Left renal pelvis (tissue), 4 donors: ENCODE data around the gene PPM1M. TPM values are rescaled to one million over a fixed set of nuclear protein-coding genes. Genes with fewer than 3 reads are reported as not detected.

Experiments used
- DNase-seq, 4 donors: peaks; one replicate each; pipeline ENCODE4 v3.0.0-alpha.2; 2013; ENCODE audit warnings: low read depth in 4 of 4, low spot score in 3 of 4
- polyA plus RNA-seq, 4 donors: library from polyadenylated mRNA; unstranded; fragments of 120-200 nt; gene quantifications; one replicate each; pipeline ENCODE4 v1.2.1, GENCODE V29; 2013; ENCODE audit not compliant: insufficient read length in 4 of 4

Gene PPM1M
- polyA plus RNA-seq, 4 donors = 18.4 to 33.8 (median 21.1) TPM

- no peak for DNase-seq
These were observed 1.5 kb upstream of the PPM1M start for GRCh38 chr3:52243791-52244628.

GRCh38 chr3:52246264-52246620 lies 683 bp downstream of the PPM1M start:
- DNase-seq = no peak

GRCh38 chr3:52246728-52247408 lies 1.3 kb downstream of the PPM1M start:
- no peak for DNase-seq

- DNase-seq = no peak
These were observed 2.0 kb downstream of the PPM1M start for GRCh38 chr3:52247409-52248164.

- DNase-seq = no peak
These were observed 2.6 kb downstream of the PPM1M start for GRCh38 chr3:52248165-52248541.

GRCh38 chr3:52248816-52249547 lies 3.4 kb downstream of the PPM1M start:
- no peak for DNase-seq

GRCh38 chr3:52249683-52250082 lies 4.1 kb downstream of the PPM1M start:
- DNase-seq = no peak

GRCh38 chr3:52250122-52250521 lies 4.6 kb downstream of the PPM1M start:
- DNase-seq = no peak

- no peak for DNase-seq
These were observed 8.1 kb downstream of the PPM1M start for GRCh38 chr3:52253314-52254304.

- no peak for DNase-seq
These were observed 9.0 kb downstream of the PPM1M start for GRCh38 chr3:52254608-52255007.

GRCh38 chr3:52256159-52256558 lies 10.6 kb downstream of the PPM1M start:
- no peak for DNase-seq

GRCh38 chr3:52256622-52257021 lies 11.1 kb downstream of the PPM1M start:
- DNase-seq = no peak

GRCh38 chr3:52257911-52258310 lies 12.4 kb downstream of the PPM1M start:
- no peak for DNase-seq

GRCh38 chr3:52259035-52259434 lies 13.5 kb downstream of the PPM1M start:
- no peak for DNase-seq

GRCh38 chr3:52259448-52259847 lies 13.9 kb downstream of the PPM1M start:
- no peak for DNase-seq

GRCh38 chr3:52262447-52262846 lies 16.9 kb downstream of the PPM1M start:
- no peak for DNase-seq

- no peak for DNase-seq
These were observed 19.8 kb downstream of the PPM1M start for GRCh38 chr3:52265387-52265786.

- DNase-seq = no peak
These were observed 22.5 kb downstream of the PPM1M start for GRCh38 chr3:52268036-52268435.

GRCh38 chr3:52269776-52270175 lies 24.2 kb downstream of the PPM1M start:
- no peak for DNase-seq
